ENCODE data around the gene BASP1.

The BASP1 gene

DNA sequence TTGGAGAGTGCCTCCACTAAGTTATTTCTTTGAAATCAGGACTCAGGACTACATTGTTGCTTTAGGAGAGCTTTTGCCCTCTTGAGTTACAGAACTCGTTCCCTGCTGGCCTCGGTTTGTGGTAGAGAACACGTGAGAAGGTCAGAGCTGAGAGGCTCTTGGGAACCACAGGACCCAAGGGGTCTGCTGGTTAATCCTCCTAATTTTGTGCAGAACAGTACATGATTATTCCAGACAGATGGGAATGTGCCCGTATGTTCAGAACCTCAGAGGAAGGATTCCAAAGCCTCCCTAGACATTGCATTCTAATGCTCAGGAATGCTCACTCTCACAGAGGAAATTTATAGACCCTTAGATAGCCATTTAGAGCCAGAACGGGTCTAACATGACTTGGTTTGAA, 25.2 kb upstream of the BASP1 start:
- no peak for DNase-seq

DNA sequence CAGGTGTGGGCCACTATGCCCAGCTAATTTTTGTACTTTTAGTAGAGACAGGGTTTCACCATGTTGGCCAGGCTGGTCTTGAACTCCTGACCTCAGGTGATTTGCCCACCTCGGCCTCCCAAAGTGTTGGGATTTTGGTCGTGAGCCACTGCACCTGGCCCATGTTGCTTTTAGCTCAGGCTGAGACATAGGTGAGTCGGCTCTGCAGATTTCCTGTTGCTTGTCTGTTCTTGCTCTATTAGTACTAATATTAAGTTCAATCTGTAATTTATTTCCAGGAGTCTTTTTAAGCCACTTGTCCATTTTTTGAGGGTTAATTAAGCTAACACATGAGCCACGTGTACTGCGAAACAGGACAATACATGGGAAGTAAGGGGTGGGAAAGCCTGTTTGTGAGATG, 21.4 kb upstream of the BASP1 start:
- no peak for DNase-seq

DNA sequence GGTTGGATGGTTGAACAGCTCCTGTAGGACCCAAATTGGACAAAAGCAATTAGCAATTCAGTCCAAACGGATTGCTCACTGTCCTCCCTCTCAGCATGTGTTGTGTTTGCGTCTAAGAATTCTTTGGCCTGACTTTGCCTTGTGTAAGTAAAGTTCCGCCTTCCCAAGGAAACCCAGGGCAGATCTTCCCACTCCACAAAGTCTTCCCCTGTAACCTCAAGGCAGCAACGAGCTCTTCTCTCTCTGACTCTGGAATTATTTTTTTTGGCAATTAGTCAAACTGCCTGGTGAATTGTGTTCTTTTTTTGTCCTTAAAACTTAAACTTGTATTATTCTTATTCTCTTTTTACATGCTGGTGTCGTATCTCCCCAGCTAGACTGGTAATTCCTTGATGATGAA, 20.7 kb upstream of the BASP1 start:
- DNase-seq = no peak

DNA sequence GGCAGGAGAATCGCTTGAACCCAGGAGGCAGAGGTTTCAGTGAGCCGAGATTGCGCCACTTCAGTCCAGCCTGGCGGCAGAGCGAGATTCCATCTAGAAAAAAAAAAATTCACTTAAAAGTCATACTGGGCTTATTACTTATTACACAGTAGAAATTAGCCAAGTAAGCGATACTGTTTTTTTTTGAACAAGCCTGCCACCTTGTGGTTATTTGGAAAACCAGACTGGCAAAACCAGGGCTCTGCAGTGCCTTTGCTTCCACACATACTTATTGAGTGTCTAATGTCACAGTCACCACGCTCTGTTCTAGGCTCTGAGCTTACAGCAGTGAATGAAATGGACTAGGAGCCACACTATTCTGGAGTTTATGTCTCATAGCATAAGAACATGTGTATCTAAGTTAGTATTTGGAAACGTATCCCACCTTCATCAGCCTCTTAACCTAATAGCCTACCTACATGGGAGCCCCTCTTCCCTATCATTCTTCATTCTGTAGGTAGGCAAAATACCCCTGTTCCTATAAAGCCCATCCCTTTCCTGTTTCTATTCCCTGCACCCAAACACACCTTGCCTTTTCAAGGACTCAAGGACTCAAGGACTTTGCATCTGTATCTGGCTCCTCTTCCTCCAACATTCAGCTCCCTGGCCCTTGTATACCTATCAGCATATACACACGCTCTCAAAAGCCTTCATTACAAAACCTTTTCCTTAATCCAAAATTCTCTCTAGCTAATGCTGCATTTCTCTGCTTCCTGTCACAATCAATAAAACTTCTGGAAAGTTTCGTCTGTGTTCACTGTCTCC, 13.9 kb upstream of the BASP1 start:
- no peak for DNase-seq

DNA sequence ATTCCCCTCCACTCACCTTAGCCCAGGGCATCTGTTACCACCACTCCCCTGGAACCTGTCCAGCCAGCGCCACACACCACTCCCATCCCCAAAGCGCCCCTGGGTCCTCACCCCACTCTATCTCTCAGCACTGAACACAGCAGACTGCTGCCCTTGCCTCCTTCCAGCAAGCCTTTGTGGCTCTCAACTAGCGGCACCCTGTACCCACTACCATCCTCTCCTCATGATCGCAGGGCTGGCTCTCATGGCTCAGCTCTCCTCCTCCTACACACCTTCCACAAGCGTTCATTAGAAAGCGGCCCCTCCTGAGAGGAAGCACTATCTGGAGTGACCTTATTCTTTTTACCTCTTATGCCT, 13.3 kb upstream of the BASP1 start:
- DNase-seq = no peak

DNA sequence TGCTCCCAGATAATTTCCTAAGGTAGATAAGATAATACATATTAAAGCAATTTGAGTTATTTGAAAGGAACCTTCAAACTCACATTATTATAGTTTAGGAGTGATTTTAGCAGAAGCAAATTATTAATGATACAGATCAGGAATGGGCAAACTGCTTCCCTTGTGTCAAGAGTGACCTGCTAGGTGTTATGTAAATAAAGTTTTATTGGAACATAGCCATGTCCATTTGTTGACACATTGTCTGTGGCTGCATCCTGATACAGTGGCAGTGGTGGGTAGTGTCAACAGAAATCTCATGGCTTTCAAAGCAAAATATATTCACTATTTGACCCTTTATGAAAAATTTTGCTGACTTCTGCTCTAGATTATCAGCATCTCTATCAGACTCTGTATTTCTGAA, 11.4 kb upstream of the BASP1 start:
- DNase-seq = no peak

DNA sequence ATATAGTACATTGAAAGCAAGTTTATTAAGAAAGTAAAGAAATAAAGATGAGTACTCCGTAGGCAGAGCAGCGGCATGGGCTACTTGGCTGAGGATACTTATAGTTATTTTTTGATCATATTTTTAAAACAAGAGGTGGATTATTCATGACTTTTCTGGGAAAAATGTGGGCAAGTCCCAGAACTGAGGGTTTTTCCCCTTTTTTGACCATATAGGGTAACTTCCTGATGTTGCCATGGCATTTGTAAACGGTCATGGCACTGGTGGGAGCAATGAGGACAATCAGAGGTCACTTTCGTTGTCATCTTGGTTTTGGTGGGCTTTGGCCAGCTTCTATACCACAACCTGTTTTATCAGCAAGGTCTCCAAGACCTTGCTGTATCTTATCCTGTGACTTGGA, 5.2 kb upstream of the BASP1 start:
- DNase-seq = no peak

DNA sequence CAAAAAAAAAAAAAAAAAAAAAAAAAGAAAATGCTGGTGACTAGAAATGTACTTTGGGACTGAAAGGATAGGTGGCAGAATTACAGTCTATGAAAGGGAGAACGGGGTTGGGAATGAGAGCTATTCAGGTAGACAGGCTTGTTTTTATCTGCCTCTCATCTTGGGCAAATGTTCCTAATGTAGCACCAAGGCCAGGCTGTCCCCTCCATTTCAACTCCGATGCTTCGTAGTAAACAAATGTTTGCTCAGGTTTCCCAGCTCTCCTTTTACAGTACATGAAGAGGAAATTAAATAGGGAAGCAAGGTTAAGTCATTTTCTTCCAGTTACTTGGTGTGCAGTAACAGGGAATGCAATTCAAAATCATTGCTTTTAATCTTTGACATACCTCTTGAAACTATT, 4.4 kb upstream of the BASP1 start:
- no peak for DNase-seq

DNA sequence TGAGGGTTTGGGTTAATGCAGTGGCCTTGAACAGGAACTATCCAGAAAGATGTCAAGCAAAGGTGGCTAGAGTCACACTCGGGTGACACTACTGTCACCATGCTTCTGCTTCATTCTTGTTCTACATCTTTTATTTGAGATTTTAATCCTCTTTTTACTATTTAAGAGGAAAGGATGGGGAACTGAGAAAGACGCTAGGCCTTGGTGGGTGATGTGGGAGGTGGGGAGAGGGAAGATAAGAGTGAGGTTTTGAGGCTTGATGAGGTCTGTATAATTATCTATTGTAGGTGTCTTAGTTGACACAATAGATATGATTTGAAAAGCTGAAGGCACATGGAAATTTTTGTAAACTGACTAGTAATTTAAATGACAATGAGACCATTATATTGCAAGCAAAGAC, 3.5 kb upstream of the BASP1 start:
- no peak for DNase-seq

DNA sequence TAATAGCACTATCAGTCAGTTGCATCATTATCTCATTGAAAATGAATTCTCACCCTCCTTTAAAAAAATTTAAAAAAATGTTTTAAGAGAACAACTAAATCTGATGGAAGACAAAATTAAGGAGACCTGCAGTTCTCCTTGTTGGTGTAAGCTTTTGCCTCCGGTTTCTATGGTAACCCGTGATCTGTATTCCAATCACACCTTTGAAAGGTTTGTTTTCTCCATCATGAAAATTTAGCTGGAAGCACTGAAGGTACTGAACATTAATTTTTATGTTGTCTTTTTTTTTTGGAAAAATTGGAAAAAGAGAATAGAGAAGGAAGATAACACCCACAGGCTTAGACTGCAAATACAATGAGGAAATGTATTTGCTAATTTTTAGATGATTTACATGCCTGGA, 2.5 kb upstream of the BASP1 start:
- DNase-seq = no peak

DNA sequence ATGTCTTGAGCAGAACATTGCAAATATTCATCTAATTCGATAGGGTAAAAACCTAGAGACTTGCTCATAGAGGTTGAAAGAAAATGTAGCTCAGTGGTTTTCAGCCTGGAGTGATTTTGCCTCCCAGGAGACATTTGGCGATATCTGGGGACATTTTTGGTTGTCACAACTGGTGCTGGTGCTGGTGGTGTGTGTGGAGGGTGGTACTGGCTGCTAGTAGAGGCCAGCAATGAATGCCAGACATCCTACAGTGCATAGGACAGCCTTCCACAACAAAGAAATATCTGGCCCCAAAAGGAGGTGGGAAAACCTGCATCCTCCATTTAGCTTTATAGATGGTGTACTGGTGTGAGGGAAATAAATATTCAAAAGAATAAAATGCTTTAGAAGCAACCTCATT, 2.1 kb upstream of the BASP1 start:
- DNase-seq = no peak

DNA sequence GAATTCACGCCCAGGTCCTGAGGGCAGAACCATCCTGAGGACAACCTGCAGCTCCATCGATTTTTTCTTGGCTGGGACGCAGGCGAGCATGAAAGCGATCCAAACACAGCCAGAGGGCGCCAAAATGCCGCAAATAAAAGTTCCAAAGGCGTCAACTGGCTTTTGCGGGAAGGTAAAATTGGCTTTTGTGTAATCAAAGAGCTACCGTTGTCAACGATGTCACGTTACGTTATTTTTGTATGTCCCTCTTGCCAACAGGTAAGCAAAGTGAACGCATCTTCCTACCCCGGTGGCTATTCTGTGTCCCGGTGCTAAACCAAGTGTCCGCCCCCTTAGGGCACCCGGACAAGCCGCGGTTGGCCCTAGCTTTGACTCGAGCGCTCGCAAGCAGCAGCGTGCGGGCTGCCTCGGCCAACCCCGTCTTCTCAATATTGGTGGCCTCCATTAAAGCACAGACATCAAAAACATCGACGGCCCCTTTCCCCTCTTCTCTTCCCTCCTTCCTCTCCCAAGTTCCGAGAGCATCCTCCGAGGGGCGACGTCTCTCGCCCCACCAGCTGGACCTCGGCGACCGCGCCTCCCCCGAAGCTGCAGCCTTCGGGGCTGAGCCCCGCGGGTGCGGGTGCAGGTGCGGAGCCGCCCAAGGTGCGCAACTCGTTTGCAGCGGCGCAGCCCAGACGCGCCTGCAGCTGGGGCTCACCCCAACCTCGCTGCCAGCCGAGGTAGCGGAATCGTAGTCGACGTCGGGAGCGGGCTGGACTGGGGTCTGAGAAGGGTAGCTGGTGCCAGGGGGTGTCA, 1.1 kb upstream of the BASP1 start:
- no peak for DNase-seq

DNA sequence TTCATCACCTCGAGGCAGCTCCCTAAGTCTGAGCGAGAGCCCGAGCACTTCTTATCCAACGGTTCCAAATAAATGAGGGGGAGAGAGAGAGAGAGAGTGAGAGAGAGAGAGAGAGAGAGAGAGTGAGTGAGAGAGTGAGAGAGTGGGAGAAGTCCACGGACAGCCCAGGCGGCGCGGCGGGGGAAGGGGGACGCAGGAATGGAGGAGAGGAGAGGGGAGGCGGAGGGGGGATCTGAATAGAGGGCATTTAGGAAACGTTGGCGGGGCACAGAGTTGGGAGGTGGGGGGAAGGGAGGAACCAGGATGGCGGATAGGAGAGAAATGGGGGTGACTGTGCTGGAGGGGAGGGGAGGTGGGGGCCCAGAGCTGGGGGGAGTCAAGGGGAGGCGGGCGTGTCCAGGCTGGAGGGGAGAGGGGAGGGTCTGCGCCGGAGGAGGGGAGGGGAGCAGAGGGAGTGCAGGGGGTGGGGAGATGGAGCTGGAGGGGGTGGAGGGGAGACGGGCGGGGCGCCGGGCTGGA, 398 bp upstream of the BASP1 start:
- no peak for DNase-seq

DNA sequence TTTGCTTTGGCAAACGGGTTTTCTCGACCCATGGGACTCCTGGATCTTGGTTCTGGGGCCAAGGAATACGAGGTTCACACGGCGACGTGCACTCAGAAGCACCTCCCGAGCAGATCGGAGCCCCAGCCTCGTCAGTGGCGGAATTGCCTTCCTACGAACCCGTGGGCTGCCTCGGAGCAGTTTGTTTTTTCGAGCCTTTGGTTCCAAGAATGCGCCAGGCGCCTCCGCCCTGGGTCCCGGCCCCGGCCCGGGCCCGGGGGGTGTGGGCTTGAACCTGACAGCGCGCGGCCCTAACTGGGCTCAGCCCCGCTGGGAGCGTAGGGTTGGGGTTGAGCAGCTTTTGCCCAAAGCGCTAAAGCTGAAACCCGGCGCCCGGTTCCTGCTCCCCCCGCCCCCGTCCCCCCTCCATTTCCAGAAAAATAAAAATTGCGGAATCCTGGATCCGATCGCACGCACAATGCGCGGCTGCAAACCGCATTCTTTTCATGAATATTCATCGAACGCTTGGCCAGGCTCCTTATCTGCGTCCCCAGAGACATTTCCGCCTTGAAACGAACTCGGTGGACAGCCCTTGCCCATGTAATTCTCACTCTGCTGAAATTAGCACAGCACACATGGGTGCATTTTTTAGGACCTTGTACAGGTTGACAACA, 1.0 kb downstream of the BASP1 start:
- DNase-seq = no peak

DNA sequence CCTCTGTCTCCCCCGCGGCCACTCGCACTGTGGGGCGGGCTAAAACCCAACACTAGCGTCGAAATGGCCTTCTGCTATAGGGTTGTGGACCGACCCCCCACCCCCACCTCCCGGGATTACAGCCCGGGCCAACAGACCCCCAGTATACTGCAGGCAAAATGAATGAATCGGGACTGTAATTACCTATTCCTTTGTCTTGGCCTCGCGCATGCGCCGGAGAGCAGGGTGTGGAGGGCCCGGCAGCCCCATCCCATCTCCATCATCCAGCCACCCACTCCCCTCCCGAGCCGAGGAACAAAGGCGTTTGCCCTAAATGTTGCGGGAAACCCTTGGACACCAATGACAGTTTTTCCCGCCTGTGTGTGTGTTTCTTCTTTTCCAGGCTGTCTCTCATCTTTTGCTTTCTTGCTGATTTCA, 1.6 kb downstream of the BASP1 start:
- no peak for DNase-seq

DNA sequence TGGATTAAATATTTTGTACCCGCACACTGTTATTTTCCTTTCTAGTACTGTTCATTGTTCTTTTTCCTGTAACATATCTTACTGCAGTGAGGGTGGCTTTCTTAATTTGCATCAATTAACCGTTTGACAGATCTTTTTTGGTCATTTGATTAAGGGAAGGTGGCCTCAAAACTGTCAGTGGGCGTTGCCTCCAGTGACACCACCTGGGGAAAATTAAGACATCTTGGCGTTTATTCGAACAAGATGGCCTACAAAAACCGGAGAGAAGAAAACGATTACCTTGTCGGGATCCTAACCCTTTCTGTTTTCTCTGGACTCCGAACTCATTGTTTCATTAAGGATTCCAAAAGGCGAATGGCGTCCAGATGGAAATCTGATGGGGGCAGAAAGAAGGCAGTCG, 2.0 kb downstream of the BASP1 start:
- DNase-seq = no peak

DNA sequence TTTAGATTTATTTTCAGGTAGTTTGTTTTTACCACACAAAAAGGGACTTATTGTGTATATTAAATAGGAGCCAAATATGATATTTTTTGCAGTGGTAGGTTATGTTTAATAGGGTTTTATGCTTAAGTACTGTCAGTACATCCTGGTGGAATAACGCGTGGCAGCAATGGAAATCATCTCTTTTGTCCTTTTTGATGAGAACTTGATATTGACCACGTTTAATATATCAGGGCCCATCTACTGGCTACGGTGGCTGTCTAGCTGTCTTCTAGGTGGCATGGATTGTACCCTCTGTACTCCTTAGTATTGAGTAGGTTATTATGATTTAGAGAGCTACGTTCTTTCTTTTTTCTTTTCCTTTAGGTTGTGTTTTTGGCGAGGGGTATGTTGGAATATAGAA, 2.6 kb downstream of the BASP1 start:
- no peak for DNase-seq

DNA sequence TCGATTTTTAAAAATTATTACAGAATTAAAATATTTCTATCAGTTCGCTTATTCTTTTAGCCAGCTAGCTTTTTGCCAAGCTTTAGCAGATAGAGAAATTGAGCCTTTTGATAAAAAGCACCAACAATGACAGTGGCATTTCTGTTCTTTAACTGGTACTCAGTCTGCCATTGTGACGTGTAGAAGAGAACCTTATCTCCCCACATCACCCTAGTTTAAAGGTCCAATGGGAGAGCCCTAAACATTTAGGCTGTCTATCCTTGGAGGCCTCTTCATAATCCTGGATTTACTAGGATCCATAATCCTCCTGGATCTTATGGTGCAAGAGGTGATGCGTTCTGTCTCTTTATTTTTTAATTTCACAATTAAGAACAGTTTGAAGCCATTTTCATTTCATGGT, 3.0 kb downstream of the BASP1 start:
- no peak for DNase-seq

DNA sequence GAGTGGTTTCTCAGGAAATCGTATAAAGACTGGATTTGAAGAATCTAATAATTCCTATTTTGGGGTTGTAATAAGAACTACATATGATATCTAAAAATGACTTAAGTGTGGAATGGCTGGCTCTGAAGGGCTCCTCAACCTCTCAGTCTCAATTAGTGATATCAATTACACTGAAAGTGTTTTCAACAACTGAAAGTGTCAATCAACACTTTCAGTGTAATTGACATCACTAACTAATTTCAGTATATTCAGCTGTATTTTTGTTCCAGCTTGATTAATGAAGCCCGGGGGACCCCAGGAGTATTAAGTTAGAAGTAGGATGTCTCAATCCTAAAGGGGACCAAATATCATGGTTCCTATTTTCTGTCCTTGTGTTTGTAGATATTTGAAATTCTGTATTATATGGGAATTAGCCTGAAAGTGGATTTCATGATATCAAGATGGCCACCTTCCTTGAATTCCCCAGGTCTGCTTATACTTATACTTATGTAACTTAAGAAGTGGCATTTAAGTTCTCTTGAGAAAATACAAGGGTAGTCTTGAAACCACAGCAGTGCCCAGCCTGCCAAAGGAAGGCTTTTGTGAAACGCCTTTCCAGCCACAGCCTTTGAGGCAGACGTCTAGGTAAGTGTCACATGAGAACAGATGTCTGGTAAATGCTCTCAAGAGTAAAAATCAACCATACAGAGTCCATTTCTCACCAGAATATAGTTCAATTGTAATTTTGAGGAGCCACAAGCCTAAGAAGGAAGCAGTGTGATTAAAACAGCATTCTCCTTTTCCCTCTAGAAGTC, 4.6 kb downstream of the BASP1 start:
- DNase-seq = no peak

DNA sequence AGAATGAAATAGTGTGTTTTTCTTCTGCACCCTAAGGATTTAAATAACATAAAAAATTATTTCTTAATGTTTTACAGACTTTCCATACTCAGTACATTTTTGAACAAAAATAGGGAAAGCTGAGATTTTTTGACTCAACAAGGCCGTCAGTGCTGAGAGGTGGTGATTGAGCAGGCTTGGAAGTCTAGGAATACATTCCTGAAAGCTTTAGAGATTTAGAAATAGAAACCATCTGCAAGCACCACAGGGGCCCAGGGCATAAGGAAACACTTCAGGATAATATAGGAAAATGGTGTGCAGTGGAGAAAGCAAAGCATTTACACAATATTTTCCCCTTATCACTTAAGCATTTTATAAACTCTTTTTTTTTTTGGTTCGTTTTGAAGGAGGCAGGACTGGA, 5.2 kb downstream of the BASP1 start:
- no peak for DNase-seq

DNA sequence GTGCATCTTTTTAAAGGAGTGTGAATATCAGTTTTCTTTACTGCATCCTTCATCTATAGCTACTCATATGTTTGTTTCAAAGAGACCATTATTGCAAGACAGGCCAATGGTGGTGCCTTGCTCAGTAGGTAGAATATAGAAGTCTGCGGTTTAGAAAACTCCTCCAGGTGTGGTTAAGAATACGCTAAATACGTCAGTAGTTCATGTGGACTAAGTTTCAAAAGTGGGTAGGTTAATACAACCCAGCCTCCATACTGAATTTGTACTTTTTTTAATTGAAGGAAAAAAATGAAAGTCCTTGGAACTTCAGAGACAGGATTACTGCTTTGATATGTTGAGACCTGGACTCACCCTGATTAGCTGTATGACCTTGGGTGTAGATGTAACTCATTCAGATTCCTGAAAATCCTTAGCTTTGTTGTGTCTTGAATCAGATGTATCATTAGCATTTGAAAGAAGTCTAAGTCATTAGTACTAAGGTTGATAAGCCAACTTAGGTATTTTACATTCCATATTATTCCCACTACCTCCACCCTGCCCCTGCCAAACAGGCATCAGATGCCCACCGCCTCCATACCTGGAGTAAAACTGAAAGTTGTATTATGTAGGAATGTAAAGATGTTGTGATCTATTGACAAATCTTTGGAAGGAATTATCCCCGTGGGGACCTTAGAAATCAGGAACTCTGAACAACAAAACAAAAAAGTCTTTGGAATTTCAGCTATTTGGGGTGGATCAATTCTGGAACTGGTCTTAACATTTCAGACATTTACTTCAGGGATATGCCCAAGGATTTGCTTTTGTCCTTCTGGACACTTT, 6.1 kb downstream of the BASP1 start:
- DNase-seq = no peak

Measured in effector CD8-positive, alpha-beta T cell (primary cell).